GM18499 (cell line): Measurements from ENCODE around the gene C12orf75.
"Not testable (repeated sequence)": the region's sequence is repeated elsewhere in the genome, so short reads cannot be mapped to it uniquely, and the experiment has no call there.

Experiments
- ATAC-seq: cut with Tn5 transposase; IDR thresholded peaks from one replicate; pipeline ENCODE4 v1.9.1; 2021; ENCODE audit warnings: moderate number of reproducible peaks; ENCODE audit not compliant: insufficient read depth, unreplicated experiment

Gene C12orf75

GRCh38 chr12:105309384-105309783, 21.1 kb upstream of the C12orf75 start:
- ATAC-seq: not testable (repeated sequence)

DNA sequence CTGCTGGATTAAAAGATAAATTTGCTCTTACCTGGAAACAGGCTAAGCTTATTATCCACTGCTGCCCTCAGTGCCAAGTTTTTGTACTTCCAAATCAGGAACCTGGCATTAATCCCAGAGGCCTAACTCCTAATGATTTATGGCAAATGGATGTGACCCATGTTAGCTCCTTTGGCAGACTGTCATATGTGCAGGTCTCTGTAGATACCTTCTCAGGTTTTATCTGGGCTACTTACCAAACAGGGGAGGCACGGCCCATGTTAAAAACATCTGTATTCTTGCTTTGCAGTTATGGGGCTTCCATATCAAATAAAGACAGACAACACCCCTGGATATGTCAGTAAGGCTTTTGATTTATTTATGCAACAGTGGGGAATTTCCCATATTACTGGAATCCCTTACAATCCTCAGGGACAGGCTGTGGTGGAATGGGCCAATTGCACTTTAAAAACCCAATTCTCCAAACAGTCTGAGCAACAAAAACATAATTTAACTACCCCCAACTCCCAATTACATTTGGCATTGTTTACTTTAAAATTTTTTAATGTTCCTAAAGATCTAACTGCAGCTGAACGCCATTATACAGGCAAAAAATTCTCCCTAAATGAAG, 19.9 kb upstream of the C12orf75 start:
- not testable (repeated sequence) for ATAC-seq

DNA sequence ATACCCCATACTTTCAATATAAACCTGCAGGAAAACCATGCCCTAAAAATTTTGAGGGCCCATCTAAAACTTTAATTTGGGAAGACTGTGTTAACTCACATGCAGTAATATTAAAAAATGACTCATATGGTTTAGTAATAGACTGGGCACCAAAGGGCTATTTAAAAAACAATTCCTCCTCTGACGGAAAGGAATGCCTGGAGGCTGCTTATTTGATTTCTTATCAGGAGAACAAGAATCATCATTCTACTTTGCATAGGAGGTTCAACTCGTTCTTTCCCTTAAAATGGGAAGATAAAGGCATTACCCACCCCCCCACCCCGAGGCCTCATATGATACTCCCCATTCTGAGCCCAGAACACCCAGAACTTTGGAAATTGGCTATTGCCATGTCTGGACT, 18.6 kb upstream of the C12orf75 start:
- ATAC-seq: not testable (repeated sequence)

GRCh38 chr12:105313755-105314154, 16.7 kb upstream of the C12orf75 start:
- ATAC-seq: not testable (repeated sequence)

GRCh38 chr12:105315130-105315529, 15.4 kb upstream of the C12orf75 start:
- no peak for ATAC-seq

- ATAC-seq: no peak
These were observed 14.8 kb upstream of the C12orf75 start for GRCh38 chr12:105315726-105316125.

GRCh38 chr12:105316931-105317852, 13.3 kb upstream of the C12orf75 start:
- ATAC-seq: no peak

DNA sequence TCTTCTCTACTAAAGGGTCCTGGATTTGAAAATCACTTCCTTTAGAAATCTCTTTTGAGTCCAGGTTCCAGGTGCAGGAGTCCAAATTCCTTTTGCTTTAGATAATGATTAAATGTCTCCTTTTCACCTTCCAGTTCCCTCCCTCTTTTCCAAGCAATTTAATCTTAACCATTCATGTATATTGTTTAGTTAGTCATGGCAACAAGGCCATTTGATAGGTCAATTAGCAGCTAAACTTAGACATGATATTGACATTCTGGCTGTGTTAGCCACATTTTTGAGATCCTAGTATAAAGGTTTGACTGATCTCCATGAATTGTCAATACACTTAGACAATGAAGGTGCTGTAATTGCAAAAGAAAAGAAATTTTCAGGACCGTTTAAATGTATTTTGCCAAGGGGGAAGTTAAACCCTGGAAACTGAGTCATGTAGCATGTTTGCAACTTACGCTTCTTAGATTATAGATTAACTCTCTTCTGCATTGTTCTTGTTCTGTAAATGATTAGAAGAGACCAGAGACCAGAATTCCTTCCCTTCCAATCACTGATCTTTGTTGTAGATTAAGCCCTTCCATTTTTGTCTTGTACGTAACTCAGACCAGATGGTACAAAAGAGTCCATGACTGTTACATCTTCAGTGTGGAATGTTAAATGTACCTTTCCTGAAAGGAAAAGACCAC, 12.4 kb upstream of the C12orf75 start:
- no peak for ATAC-seq

DNA sequence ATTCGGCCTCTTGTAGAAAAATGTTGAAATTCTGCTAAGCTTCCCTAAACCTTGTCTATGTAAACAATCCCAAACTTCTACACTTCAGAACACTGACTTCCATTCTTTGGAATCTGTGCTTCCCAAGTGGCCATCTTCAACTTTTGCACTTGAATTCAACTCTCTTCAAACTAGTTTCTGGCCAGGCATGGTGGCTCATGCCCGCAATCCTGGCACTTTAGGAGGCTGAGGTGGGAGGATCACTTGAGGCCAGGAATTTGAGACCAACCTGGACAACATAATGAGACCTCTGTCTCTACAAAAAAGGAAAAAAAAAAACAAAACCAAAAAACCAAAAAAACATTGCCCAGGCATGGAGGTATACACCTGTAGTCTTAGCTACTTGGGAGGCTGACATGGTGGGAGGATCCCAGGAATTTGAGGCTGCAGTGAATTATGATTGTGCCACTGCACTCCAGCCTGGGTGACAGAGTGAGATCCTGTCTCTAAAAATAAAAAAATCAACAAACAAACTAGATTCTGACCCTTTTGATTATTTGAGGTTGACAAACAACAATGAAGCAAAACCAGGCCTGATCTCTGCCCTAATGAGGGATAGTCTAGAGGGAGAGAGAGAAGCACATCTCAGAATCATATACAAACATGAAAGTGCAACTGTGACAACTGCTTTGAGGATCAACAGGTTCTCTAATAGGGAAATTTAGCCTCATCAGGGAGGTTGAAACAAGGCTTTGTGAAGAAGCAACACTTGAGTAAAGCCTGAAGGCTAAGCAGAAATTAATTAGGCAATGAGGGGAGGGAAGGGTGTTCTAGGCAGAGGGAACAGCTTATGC, 11.6 kb upstream of the C12orf75 start:
- no peak for ATAC-seq

DNA sequence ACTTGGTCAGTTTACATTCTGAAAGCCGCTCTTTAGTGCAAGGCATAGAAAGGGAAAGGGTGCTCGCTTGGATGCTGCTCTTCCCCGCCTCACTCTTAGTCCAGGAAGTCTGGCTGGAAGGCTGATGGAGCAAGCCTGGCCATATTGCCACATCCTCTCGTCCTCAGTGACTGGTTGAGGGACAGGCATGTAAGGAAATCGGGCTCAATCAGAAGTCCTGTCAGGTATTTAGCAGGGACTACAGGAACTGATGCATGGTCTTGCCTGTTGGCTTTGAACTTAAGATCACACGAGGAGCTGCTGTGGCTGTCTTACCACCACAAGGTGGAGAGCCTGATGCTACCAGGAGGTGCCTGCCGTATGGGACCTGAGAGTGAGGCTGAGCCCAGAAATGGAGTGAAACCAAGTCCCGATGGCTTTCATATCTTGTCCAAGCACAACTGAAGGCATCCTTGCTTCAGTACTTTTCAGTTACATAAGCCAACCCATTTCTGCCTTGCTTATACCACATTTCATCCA, 10.7 kb upstream of the C12orf75 start:
- no peak for ATAC-seq

GRCh38 chr12:105321125-105321524, 9.4 kb upstream of the C12orf75 start:
- no peak for ATAC-seq

GRCh38 chr12:105322070-105322469, 8.4 kb upstream of the C12orf75 start:
- ATAC-seq: no peak

- ATAC-seq: no peak
These were observed 5.8 kb upstream of the C12orf75 start for GRCh38 chr12:105324704-105325103.

- no peak for ATAC-seq
These were observed 5.4 kb upstream of the C12orf75 start for GRCh38 chr12:105325117-105325516.

DNA sequence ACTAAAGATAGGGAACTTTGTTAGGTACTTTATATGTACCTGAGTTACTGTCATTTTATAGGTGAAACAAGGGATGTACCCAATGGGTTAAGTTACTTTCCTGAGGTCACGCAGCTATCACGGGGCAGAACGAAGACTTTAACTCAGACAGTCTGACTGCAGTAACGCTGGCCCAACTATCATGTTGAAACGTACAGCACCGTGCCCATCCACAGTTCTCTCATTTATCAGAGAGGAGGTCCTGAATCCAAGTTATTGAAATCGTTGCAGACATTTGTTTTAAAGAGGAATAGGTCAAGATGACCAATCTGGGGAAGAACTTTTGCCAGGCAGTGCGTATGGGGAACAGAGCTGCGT, 587 bp upstream of the C12orf75 start:
- ATAC-seq: no peak

DNA sequence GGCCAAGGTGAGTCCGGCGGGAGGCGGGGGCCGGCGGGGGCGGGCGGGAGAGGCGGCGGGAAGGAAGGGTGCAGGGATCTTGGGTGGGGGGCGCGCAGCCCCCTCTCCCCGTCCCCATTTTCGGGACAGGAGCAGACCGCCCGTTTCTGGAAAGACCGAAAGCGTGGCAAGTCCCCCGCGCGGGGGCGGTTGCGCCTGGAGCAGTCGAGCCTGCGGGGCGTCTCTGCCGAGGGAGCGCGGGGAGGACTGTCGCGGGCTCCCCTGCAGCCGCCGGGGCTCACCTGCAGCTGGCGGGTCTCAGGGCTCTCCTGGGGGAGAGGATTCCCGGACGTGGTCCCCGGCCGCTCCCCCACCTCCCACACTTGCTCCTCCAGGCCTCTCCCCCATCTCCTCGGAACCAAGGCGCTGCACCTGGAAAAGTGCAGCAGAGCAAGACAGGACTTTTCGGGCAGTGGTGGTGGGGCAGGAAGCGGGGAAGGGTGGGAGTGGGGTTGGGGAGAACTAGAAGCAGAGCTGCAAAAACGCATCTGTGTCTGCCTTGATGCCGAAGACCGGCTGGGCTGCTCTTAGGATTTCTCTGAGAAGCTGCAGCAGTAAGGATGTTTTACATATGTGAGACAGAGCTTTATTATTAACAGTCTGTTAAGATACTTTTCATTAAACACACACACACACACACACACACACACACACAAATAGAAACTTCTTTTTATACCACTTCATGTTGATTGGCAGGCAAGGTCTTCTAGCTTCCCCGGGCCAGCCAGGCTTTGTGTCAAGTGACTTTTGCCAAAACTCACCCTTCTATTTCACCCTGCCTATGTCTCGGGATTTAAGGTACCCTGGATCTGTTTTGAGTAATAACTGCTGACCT, 677 bp downstream of the C12orf75 start:
- ATAC-seq: no peak

DNA sequence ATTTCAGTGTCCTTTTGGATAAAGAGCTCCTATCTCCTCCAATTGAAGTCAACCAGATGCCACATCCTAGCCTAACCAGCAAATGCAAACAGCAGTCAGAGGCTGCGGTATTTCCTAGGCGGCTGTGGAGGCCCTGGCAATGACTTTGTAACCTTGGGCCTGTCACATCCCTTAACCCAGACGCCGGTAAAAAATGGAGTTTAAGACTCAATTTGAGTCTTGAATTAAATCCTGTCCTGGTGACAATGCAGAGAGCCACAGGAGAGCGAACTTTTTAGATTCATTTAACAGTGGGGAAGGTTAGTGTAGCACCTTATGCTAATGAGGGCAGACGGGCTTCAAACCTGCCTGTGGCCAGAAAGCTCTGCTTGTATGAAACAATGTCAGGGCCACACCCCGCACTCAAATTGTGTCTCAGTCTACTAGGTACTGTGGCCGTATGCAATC, 1.3 kb downstream of the C12orf75 start:
- no peak for ATAC-seq

GRCh38 chr12:105332286-105332685, 1.8 kb downstream of the C12orf75 start:
- not testable (repeated sequence) for ATAC-seq

GRCh38 chr12:105332925-105333324, 2.4 kb downstream of the C12orf75 start:
- ATAC-seq: no peak
